BE2C (cell line): ENCODE results near the gene KCNK4.

Experiments used
- DNase-seq: peaks from one replicate; pipeline ENCODE4 v3.0.0-alpha.2; 2020
- H3K27me3 ChIP-seq: fragments of 250-450 bp; sonication (Bioruptor Pico); 2 replicates; pipeline ENCODE4 v1.5.1; 2020; ENCODE audit warnings: mild to moderate bottlenecking
- H3K36me3 ChIP-seq: fragments of 250-450 bp; sonication (Bioruptor Pico); 2 replicates; pipeline ENCODE4 v1.5.1; 2020; ENCODE audit warnings: mild to moderate bottlenecking
- H3K4me1 ChIP-seq: fragments of 250-450 bp; sonication (Bioruptor Pico); 2 replicates; pipeline ENCODE4 v1.5.1; 2020
- H3K4me3 ChIP-seq: 2 replicates; pipeline ENCODE4 v1.5.1; 2011; ENCODE audit warnings: low read depth, low read length
- H3K9me3 ChIP-seq: fragments of 250-450 bp; sonication (Bioruptor Pico); 2 replicates; pipeline ENCODE4 v1.5.1; 2020
- TF ChIP-seq, protein P1 (sequence below): IDR thresholded peaks from 2 replicates; pipeline ENCODE4 v1.5.1; 2012; ENCODE audit warnings: mild to moderate bottlenecking, low read depth, low read length

KCNK4 gene

DNA sequence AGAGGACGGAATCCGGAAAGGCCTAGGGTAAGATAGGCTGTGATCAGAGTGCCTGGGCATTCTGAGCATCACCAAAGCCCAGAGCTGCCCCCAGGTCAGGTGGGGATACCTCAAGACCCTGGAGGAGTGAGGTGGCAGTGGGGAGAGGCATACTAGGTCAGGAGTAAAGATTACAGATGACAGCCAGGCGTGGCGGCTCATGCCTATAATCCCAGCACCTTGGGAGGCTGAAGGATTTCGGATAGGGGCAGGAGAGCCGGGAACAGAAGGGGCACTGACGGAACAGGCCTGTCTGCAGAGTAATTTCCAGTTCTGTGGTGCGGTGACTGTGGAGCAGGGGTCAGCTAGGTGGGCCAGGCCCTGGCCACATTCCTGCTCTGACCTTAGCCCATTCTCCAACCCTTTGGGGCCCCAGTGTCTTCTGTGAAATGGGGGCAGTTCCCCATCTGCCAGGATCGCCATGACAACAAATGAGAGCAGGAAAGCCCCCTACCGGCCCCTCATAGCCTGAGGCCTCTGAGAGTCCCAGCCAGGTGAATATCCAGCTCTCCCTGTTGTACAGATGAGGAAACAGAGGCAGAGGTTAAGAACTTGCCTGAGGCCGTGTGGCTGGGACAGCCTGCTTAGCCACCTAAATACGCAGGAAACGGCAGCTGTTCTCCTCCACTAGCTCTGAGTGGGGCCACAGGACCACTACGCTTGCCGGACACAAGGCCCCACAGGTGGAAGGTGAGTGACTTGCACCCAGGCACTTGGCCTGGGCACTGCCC lies 15.9 kb upstream of the KCNK4 start:
- Histone ChIP-seq H3K9me3 (no peaks in the 10 kb centered on the region), H3K36me3 (no peaks in the 10 kb centered on the region), H3K4me3 (no peak overlapping the region), H3K4me1 (no peaks in the 10 kb centered on the region), H3K27me3 (no peaks in the 10 kb centered on the region)
- TF ChIP-seq, protein P1, sequence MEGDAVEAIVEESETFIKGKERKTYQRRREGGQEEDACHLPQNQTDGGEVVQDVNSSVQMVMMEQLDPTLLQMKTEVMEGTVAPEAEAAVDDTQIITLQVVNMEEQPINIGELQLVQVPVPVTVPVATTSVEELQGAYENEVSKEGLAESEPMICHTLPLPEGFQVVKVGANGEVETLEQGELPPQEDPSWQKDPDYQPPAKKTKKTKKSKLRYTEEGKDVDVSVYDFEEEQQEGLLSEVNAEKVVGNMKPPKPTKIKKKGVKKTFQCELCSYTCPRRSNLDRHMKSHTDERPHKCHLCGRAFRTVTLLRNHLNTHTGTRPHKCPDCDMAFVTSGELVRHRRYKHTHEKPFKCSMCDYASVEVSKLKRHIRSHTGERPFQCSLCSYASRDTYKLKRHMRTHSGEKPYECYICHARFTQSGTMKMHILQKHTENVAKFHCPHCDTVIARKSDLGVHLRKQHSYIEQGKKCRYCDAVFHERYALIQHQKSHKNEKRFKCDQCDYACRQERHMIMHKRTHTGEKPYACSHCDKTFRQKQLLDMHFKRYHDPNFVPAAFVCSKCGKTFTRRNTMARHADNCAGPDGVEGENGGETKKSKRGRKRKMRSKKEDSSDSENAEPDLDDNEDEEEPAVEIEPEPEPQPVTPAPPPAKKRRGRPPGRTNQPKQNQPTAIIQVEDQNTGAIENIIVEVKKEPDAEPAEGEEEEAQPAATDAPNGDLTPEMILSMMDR = no peak
- DNase-seq = no peak

DNA sequence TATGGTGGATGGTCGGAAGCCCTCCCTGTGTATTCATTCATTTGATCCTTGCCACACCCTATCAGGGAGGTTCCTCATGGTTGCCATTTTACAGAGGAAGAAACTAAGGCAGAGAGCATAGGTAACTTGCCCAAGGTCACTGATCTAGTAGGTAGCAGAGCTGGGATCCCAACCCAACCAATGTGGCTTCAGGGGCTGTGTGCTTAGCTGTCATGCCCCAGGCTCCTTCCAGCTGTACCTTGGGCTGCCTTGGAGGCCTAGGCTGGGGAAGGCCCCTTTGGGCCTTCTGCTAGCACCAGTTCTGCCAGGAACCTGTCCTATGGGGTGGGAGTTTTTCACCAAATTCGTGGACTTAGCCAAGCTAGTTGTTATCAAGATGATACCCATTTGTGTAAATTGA lies 15.3 kb upstream of the KCNK4 start:
- Histone ChIP-seq H3K36me3 (no peaks in the 10 kb centered on the region), H3K4me3 (no peak overlapping the region), H3K9me3 (no peaks in the 10 kb centered on the region), H3K27me3 (no peaks in the 10 kb centered on the region), H3K4me1 (no peaks in the 10 kb centered on the region)
- no peak for DNase-seq
- TF ChIP-seq, protein P1 = no peak

DNA sequence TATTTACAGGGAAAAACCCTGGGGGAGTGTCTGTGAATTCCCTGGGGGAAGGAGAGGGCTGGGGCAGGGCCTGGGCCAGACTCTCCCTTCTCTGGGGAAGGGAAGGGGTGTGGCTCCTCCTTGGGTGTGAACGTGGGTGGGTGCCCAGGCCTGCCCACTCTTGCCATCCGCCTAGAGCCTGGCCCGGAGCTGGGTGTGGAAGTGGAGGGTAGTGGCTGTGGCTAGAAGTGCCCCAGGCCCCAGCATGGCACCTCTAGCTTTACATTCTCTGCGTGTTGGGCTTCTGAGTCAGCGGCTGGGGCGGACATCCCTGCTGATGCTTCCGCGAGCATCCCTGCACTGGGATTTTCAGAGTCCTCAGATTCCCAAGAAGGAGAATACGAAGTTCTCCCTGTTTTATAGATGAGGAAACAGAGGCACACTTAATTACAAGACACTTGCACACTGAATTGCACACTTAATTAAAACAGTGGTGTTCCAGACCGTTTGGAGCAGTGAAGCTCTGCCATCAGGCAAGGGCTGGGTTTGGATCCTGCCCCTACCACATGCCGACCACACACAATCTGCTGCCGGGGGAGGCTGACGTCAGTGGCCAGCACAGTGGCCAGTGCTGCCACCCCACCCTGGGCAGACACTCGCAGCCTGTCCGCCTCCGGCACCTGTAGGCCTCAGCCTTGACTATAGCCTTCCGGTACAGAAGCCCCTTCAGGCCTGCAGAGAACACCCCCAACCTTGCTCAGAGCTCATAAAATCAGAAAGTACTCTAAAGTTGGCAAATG lies 14.3 kb upstream of the KCNK4 start:
- Histone ChIP-seq H3K4me3 (no peak overlapping the region), H3K27me3 (no peaks in the 10 kb centered on the region), H3K9me3 (no peaks in the 10 kb centered on the region), H3K4me1 (no peaks in the 10 kb centered on the region), H3K36me3 (no peaks in the 10 kb centered on the region)
- TF ChIP-seq, protein P1 = no peak
- DNase-seq = no peak

DNA sequence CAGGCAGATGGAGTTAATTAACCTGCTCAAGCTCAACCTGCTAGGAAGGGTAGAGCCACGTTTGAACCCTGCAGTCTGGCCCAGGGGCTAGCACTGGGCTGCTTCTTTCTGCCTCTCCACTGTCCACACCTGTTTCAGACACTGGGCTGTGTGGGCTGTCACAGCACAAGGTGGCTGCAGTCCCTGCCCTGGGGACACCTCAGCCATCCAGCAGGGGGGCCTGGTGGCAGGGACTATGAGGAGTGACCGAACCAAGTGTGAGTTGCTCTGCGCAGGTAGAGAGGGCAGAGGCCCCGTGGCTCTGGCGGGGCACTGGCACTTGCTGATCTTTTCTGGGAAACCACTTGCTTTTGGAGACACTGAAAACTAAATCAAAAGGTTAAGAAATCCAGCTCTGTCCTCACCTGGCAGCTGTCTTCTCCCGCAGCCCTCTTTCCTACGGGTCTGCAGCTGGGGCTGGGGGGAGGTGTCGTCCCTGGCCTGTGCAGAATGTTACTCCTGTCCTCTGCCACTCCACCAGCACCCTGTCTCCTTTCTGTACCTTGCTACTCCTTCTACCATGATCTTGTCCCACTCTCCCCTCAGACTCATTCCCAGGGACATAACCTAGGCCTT lies 12.4 kb upstream of the KCNK4 start:
- Histone ChIP-seq H3K36me3 (no peaks in the 10 kb centered on the region), H3K9me3 (no peaks in the 10 kb centered on the region), H3K4me1 (no peaks in the 10 kb centered on the region), H3K4me3 (no peak overlapping the region), H3K27me3 (no peaks in the 10 kb centered on the region)
- TF ChIP-seq, protein P1 = no peak
- no peak for DNase-seq

DNA sequence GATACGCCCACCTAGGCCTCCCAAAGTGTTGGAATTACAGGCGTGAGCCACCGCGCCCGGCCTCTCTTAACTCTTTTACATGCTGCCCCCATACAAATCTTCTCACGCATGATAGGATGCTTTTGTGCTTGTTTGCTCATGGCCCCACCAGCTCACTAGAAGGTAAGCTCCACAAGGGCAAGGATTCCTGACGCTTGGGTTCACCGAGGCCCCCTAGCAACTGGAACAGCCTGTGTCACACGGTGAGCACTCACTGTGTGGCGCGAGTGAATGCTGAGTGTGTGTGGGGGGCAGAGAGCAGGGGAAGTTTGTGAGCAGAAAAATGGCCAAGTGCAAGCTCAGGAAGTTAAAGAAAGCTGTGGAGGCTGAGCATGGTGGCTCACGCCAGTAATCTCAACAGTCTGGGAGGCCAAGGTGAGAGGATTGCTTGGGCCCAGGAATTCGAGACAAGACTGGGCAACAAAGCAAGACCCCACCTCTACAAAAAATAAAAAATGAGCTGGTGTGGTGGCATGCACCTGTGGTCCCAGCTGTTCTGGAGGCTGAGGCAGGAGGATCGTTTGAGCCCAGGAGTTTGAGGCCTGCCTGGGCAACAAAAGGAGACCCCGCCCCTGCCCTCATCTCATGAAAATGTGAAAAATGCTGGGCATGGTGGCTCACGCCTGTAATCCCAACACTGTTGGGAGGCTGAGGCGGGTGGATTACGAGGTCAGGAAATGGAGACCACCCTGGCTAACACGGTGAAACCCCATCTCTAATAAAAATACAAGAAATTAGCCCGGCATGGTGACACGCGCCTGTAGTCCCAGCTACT lies 8.9 kb upstream of the KCNK4 start:
- Histone ChIP-seq H3K27me3 (no peaks in the 10 kb centered on the region), H3K4me3 (no peak overlapping the region), H3K9me3 (no peaks in the 10 kb centered on the region), H3K4me1 (no peaks in the 10 kb centered on the region), H3K36me3 (no peaks in the 10 kb centered on the region)
- TF ChIP-seq, protein P1 = no peak
- DNase-seq = no peak
